Measurements from ENCODE around the gene SOCS6.

The SOCS6 gene

DNA sequence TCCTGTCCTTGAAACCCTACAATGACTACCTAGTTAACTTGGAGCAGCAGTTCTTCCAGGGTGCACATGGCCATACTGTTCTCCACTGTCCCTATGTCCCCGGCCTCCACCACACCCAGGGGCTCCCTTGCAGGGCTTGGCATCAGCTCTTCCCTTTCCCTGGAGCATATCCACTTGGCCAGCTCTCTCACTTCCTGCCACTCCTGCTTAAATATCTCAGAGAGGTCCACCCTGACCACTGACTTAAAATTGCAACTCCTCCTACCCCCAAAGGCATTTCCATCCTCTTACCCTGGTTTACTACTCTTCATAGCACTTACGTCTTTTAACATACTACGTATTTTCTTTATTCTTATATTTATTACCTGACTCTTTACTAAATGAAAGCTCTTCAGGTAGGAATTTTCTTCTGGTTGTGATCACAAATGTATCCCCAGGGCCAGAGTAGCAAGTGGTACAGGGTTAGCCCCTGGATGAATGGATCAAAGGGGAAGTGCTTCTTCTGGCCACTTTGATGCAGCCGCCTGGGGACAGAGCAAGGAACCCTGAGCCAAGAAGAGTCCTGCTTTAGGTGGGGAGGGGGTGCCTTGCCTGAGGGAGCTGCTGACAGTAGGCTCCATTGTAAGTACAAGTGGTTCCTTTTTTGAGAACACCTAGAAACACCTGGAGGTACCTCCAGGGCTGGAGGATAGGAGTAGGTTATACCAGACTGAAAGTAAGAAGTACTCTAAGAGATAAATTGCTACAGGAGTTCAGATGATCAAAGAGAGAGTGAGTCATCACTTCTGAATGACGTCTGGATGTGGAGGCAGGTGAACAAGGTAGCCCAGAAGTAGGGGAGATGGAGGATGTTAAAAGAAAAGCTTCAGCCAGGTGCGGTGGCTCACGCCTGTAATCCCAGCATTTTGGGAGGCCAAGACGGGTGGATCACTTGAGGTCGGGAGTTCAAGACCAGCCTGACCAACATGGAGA lies 82.2 kb downstream of the SOCS6 start:
- no peak for ATAC-seq
- no peak for TF ChIP-seq TOX (CRISPR knock-in tag; IDR thresholded peaks at IDR 0.05; ENCODE audit: borderline replicate concordance)
- no peak for TF ChIP-seq ZNF70 (CRISPR knock-in tag; IDR thresholded peaks at IDR 0.05)
- TF ChIP-seq ZNF8 (CRISPR knock-in tag; IDR thresholded peaks at IDR 0.05): no peak
- TF ChIP-seq, protein P1, sequence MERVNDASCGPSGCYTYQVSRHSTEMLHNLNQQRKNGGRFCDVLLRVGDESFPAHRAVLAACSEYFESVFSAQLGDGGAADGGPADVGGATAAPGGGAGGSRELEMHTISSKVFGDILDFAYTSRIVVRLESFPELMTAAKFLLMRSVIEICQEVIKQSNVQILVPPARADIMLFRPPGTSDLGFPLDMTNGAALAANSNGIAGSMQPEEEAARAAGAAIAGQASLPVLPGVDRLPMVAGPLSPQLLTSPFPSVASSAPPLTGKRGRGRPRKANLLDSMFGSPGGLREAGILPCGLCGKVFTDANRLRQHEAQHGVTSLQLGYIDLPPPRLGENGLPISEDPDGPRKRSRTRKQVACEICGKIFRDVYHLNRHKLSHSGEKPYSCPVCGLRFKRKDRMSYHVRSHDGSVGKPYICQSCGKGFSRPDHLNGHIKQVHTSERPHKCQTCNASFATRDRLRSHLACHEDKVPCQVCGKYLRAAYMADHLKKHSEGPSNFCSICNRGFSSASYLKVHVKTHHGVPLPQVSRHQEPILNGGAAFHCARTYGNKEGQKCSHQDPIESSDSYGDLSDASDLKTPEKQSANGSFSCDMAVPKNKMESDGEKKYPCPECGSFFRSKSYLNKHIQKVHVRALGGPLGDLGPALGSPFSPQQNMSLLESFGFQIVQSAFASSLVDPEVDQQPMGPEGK (CRISPR knock-in tag; IDR thresholded peaks at IDR 0.05; ENCODE audit: borderline replicate concordance): no peak
- TF ChIP-seq BACH2 (CRISPR knock-in tag; IDR thresholded peaks at IDR 0.05; ENCODE audit: borderline replicate concordance): no peak
- no peak for TF ChIP-seq ZFP3 (CRISPR knock-in tag; IDR thresholded peaks at IDR 0.05)
- TF ChIP-seq RARB (CRISPR knock-in tag; IDR thresholded peaks at IDR 0.05): no peak

DNA sequence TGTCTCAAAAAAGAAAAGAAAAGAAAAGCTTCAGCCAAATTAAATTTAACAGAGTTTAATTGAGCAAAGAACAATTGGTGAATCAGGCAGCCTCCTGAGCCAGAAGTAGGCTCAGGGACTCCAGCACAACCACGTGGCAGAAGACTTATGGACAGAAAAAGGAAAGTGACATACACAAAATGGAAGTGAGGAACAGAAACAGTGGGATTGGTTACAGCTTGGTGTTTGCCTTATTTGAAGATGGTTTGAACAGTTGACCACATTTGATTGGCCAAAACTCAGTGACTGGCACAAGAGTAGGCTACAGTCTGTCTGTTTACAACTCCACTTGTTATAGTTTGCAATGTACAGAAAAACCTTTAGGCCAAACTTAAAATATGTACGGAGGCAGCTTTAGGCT lies 83.1 kb downstream of the SOCS6 start:
- ATAC-seq: no peak
- TF ChIP-seq ZNF8 (CRISPR knock-in tag; IDR thresholded peaks at IDR 0.05) (no peak), CSDC2 (CRISPR knock-in tag; IDR thresholded peaks at IDR 0.05) (no peak), ZNF70 (CRISPR knock-in tag; IDR thresholded peaks at IDR 0.05) (no peak), OSR1 (CRISPR knock-in tag; IDR thresholded peaks at IDR 0.05) (no peak), SNAI2 (CRISPR knock-in tag; IDR thresholded peaks at IDR 0.05) (no peak), GLIS3 (CRISPR knock-in tag; IDR thresholded peaks at IDR 0.05) (no peak), ARNTL (CRISPR knock-in tag; IDR thresholded peaks at IDR 0.05; ENCODE audit: borderline replicate concordance, low read depth) (no peak), ZFP30 (CRISPR knock-in tag; IDR thresholded peaks at IDR 0.05) (no peak), ISL1 (CRISPR knock-in tag; IDR thresholded peaks at IDR 0.05) (no peak), ESRRG (CRISPR knock-in tag; IDR thresholded peaks at IDR 0.05) (no peak), PPARA (CRISPR knock-in tag; IDR thresholded peaks at IDR 0.05; ENCODE audit: borderline replicate concordance) (no peak), BACH2 (CRISPR knock-in tag; IDR thresholded peaks at IDR 0.05; ENCODE audit: borderline replicate concordance) (no peak), TOX (CRISPR knock-in tag; IDR thresholded peaks at IDR 0.05; ENCODE audit: borderline replicate concordance) (no peak)
- TF ChIP-seq, protein P1 (CRISPR knock-in tag; IDR thresholded peaks at IDR 0.05; ENCODE audit: borderline replicate concordance): no peak
- TF ChIP-seq, protein P2, sequence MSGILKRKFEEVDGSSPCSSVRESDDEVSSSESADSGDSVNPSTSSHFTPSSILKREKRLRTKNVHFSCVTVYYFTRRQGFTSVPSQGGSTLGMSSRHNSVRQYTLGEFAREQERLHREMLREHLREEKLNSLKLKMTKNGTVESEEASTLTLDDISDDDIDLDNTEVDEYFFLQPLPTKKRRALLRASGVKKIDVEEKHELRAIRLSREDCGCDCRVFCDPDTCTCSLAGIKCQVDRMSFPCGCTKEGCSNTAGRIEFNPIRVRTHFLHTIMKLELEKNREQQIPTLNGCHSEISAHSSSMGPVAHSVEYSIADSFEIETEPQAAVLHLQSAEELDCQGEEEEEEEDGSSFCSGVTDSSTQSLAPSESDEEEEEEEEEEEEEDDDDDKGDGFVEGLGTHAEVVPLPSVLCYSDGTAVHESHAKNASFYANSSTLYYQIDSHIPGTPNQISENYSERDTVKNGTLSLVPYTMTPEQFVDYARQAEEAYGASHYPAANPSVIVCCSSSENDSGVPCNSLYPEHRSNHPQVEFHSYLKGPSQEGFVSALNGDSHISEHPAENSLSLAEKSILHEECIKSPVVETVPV (CRISPR knock-in tag; IDR thresholded peaks at IDR 0.05): no peak
- TF ChIP-seq, protein P3, sequence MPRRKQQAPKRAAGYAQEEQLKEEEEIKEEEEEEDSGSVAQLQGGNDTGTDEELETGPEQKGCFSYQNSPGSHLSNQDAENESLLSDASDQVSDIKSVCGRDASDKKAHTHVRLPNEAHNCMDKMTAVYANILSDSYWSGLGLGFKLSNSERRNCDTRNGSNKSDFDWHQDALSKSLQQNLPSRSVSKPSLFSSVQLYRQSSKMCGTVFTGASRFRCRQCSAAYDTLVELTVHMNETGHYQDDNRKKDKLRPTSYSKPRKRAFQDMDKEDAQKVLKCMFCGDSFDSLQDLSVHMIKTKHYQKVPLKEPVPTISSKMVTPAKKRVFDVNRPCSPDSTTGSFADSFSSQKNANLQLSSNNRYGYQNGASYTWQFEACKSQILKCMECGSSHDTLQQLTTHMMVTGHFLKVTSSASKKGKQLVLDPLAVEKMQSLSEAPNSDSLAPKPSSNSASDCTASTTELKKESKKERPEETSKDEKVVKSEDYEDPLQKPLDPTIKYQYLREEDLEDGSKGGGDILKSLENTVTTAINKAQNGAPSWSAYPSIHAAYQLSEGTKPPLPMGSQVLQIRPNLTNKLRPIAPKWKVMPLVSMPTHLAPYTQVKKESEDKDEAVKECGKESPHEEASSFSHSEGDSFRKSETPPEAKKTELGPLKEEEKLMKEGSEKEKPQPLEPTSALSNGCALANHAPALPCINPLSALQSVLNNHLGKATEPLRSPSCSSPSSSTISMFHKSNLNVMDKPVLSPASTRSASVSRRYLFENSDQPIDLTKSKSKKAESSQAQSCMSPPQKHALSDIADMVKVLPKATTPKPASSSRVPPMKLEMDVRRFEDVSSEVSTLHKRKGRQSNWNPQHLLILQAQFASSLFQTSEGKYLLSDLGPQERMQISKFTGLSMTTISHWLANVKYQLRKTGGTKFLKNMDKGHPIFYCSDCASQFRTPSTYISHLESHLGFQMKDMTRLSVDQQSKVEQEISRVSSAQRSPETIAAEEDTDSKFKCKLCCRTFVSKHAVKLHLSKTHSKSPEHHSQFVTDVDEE (CRISPR knock-in tag; IDR thresholded peaks at IDR 0.05): no peak
- TF ChIP-seq, protein P4, sequence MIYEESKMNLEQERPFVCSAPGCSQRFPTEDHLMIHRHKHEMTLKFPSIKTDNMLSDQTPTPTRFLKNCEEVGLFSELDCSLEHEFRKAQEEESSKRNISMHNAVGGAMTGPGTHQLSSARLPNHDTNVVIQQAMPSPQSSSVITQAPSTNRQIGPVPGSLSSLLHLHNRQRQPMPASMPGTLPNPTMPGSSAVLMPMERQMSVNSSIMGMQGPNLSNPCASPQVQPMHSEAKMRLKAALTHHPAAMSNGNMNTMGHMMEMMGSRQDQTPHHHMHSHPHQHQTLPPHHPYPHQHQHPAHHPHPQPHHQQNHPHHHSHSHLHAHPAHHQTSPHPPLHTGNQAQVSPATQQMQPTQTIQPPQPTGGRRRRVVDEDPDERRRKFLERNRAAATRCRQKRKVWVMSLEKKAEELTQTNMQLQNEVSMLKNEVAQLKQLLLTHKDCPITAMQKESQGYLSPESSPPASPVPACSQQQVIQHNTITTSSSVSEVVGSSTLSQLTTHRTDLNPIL (CRISPR knock-in tag; IDR thresholded peaks at IDR 0.05; ENCODE audit: low read depth): no peak

Measured in SK-N-SH treated with all-trans-retinoic acid at 6 μM for 48 hours (cell line).